NCI-H1417 treated with DMSO at 0.1 percent for 48 hours (cell line): Measurements from ENCODE around the gene CGGBP1.
"Not testable (repeated sequence)": the region's sequence is repeated elsewhere in the genome, so short reads cannot be mapped to it uniquely, and the experiment has no call there.

ENCODE experiments used
- DNase-seq: peaks from one replicate; lab custom pipeline; 2025; lab: John Stamatoyannopoulos, UW

CGGBP1 gene

DNA sequence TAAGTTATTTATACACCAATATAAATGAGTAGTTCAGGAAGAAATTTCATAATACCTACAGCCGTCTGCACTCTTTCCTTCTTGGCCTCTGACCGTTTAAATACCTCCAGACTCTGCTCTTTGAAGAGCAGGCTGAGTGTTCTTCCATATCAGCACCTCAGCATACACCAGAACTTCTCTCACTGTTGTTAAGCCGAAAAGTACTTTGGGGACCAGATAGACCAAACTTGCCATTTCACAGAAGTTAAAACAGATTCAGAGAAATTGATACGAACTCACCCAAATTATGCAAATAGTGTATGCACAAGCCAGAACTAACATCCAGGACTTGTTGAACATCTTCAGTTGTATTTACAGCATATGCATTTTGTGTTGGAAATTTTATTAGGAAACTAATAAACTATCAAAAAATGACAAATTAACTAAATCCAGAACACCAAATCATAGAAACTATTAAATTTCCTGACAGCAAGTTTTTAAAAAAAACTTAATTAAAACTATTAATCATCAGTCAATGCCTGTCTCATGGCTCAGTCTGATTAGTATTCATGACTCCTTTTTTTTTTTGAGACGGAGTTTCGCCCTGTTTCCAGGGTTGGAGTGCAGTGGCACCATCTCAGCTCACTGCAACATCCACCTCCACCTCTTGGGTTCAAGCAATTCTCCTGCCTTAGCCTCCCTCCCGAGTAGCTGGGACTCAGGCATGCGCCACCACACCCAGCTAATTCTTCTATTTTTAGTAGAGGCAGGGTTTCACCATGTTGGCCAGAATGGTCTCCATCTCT is 24.1 kb downstream of the CGGBP1 start:
- no peak for DNase-seq

DNA sequence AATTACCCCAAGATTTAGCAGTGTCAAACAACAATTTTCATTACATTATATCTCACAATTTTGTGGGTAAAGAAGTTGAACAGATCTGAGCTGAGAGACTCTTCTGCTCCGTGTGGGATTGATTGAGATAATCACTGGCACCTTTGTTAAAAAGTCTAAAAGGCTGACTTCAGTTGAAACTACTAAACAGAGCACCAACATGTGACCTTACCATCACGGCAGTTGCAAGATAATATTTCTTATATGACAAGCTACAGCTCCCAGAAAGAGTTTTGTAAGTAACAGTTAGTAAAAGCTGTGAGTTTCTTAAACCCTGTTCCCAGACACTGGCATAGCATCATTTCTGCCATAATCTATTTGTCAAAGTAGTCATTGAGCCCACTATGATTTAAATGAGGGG is 25.0 kb downstream of the CGGBP1 start:
- no peak for DNase-seq

GRCh38 chr3:88033079-88033478 is 25.7 kb downstream of the CGGBP1 start:
- DNase-seq = no peak

GRCh38 chr3:88032245-88032644 is 26.6 kb downstream of the CGGBP1 start:
- DNase-seq = no peak

DNA sequence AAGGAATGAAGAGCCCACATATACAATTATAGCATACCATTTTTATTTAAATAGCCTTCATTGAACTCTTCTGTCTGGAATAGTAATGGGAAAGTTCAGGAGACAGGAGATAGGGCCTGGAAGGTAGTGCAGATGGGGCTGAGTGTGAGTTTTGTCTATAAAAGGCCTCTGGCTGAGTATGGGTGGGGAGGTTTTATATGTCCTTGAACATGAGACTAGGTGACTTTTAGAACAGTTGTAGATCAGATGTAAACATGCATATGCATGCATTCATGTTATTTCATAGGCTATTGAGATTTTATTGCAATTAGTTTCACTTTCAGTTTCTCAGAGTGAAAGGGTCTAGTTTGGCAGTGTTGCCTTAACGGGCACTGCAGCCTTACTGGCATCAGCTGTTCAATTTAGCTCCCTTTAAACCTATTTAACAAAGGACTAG is 27.1 kb downstream of the CGGBP1 start:
- DNase-seq = no peak

- DNase-seq = no peak
Observed at GRCh38 chr3:88030210-88030609, 28.6 kb downstream of the CGGBP1 start.

- no peak for DNase-seq
Observed at GRCh38 chr3:88028876-88029275, 29.9 kb downstream of the CGGBP1 start.

DNA sequence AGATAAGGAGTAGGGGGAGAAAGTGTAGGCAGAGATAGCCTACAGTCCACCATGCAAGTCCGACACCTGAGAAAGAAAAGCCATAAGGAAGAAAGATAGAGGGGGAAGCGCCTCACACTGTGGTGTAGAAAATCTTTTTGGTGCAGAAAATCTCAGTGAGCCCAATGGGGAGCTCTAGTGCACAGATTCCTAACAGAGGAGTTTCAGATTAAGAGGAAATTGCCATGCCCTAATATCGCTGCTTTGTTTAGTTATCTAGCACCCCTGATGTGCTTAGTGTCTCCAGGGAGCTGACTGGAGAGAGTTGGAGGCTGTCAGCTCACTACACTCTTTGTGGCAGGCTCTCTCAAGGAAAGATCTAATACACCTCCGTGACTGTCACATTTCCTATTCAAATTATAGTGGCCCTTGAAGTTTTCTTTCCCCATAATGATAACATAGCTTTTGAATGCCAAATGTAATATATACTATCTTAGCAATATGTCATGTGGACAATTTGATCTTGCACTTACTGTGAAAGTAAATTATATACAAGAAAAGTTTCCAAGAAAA is 33.7 kb downstream of the CGGBP1 start:
- DNase-seq = no peak

GRCh38 chr3:88019024-88019423 is 39.8 kb downstream of the CGGBP1 start:
- DNase-seq = no peak

GRCh38 chr3:88015656-88016055 is 43.1 kb downstream of the CGGBP1 start:
- not testable (repeated sequence) for DNase-seq

GRCh38 chr3:88013592-88013991 is 45.2 kb downstream of the CGGBP1 start:
- DNase-seq = no peak

GRCh38 chr3:88010810-88011209 is 48.0 kb downstream of the CGGBP1 start:
- no peak for DNase-seq

GRCh38 chr3:88009066-88009465 is 49.7 kb downstream of the CGGBP1 start:
- DNase-seq = no peak

DNA sequence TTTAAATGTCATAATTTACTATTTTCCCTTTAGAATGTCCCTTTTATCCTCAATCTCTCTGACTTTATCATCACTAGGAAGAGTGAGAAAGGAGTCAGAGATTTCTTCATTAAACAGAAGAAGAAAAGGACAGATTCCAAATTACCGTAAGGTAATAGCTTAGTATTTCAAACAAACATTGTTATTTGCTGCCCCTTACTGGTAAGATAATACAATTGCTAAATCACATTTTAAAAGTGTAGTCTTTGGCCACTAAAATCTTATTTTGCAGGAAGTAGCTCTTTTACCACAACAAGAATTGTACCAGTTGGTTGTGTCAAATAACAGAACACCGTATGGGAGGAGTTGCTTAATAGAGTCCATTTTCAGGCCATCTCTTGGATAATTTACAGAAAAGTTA is 53.7 kb downstream of the CGGBP1 start:
- DNase-seq = no peak

DNA sequence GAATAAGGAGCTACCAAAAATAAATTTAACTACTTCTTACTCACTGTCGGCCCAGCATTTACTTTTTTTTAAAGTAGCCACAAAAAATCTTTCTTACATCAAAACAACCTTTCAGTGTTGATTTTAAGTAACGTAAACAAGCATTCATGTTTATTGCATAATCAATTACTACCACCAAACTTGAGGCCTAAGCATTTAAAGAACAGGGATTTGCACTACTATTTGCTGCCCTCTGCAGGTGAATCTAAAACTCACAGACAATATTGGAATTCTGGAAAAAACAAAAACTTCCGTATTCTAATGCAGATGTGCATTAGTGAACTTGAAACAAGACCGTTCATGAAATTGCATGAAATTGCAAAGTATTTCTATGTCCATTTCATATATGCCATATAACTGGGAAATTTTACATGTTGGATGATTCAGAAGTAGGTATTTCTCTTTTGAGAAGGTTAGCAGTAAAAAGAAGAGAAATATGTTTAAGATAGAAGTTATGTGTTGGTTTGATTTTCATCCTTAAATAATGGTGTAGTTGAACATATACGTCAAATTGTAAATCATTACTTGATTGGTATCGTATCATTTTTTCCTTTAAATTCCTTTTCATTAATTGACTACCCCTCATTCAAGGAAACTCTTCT is 55.6 kb downstream of the CGGBP1 start:
- DNase-seq = no peak

DNA sequence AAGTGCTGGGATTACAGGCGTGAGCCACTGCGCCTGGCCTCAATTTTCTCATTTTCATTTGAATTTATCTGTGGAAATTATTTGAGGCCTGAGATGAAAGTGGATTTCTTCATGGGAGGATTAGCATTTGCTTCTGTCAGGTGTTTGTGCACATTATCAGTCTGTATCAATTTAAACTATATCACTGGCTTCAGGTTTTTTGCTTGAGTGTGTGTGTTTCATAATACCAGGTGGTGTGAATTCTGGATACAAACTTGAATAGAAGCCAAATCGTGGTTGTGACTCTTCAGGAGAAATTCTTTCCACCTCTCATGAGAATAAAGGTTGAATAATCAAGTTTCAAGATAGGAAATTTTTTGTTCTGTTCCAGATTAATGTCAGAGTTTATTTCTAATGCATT is 56.4 kb downstream of the CGGBP1 start:
- DNase-seq = no peak
